ENCODE data around the gene PDE3A. TPM values are rescaled to one million over a fixed set of nuclear protein-coding genes. Genes with fewer than 3 reads are reported as not detected.
"Not testable (repeated sequence)": the region's sequence is repeated elsewhere in the genome, so short reads cannot be mapped to it uniquely, and the experiment has no call there.

The PDE3A gene
- 82.6 TPM for total RNA-seq (ENCODE audit: insufficient read depth, low replicate concordance)

GRCh38 chr12:20368114-20368650, at the start of gene PDE3A:
Gene PDE3A, plus strand, starts transcription at chr12:20368537. Its CDS starts 748 bp downstream, at chr12:20369285.
- DNase-seq (ENCODE audit: low spot score) = peak; percentile 93

DNA sequence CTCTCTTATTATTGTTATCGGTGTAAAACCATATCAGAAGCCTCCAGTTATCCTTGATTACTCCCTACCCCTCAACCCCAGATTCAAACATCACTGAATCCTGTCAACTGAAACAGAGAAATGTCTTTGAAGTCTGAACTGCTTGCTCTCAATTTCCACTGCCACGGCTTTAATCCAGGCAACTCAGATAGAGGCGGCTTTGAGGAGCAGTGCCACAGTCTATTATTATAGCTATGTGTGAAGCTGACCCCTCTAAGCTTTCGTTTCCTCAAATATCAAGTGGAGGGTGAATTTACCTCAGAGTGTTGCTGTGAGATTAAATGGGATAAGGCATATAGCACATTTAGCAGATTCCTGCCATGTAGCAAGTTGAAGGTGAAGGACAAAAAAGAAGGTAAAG, 49.0 kb upstream of the PDE3A start:
- peak; percentile 11 for DNase-seq (ENCODE audit: low spot score)

DNA sequence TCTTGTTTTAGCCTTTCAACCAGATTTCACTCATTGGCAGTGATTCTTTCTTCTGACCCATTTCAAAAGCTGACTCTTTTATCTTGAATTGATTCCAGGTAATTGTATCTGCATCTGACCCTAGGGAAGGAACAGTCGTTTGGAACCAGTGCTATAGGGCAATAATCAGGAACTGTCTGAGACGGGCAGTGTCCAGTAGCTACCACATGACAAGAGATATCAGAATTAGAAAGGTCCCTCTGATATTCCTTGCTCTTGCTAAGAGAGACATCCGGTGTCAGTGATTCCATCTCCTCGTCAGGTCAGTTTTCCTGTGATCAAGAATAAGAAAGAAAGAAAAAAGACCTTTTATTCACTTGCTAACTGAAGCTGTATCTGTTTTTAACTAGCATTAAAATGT, 47.8 kb upstream of the PDE3A start:
- DNase-seq (ENCODE audit: low spot score) = no peak

DNA sequence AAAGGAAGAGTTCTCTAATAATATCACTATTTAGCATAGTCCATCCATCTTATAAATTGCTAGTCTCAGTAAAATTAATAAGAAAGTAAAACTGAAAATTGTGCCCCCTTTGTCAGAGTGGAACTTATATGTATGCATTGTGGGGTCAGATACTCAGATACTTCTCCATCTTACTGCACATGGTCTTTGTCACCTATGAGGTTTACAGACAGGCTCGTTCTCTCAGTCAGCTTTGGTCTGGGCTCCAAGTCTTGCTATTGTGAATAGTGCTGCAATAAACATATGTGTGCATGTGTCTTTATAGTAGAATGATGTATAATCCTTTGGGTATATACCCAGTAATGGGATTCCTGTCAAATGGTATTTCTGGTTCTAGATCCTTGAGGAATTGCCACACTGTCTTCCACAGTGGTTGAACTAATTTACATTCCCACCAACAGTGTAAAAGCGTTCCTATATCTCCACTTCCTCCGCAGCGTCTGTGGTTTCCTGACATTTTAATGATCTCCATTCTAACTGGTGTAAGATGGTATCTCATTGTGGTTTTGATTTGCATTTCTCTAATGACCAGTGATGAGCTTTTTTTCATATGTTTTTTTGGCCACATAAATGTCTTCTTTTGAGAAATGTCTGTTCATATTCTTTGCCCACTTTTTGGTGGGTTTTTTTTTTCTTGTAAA, 37.4 kb upstream of the PDE3A start:
- DNase-seq (ENCODE audit: low spot score) = not testable (repeated sequence)

GRCh38 chr12:20339060-20339459, 29.3 kb upstream of the PDE3A start:
- no peak for DNase-seq (ENCODE audit: low spot score)

DNA sequence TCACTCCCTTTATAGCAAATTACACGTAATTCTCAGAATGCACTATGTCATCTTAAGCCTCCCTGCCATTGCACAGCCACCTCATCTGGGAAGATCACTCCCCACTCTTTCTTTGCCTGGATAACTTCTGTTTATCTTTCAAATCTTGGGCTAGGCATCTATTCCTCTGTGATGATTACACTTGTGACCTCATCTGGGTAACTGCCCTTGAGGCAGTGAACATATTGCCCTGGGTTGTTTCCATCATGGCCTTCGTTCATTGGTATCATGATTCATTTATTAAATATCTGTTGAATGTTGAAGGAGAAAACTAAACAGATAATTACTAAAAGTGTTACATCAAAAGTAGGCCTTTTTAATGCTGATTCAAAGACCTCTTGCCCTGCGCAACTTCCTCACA, 26.2 kb upstream of the PDE3A start:
- no peak for DNase-seq (ENCODE audit: low spot score)

GRCh38 chr12:20345866-20346265, 22.5 kb upstream of the PDE3A start:
- DNase-seq (ENCODE audit: low spot score) = no peak

- DNase-seq (ENCODE audit: low spot score) = no peak
Observed at GRCh38 chr12:20350026-20350425, 18.3 kb upstream of the PDE3A start.

GRCh38 chr12:20350495-20350894, 17.8 kb upstream of the PDE3A start:
- no peak for DNase-seq (ENCODE audit: low spot score)

DNA sequence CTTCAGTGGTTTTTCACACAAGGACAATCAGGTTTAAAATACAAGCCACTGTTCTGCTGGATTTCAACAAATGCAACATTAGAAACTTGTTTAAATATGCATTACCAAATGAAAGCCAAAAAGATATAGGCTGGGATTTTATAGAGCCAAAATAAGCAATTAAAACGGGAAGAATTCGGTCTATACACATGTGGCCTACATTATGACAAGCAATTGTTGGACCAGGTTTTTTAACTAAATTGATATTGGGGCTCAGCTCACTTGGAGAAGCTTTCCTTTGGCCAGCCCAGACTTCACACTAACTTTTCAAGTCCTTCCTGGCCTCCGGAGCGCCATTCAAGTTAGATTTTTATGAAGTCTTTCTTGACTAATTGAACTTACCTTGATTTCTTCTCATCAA, 16.9 kb upstream of the PDE3A start:
- DNase-seq (ENCODE audit: low spot score) = no peak

DNA sequence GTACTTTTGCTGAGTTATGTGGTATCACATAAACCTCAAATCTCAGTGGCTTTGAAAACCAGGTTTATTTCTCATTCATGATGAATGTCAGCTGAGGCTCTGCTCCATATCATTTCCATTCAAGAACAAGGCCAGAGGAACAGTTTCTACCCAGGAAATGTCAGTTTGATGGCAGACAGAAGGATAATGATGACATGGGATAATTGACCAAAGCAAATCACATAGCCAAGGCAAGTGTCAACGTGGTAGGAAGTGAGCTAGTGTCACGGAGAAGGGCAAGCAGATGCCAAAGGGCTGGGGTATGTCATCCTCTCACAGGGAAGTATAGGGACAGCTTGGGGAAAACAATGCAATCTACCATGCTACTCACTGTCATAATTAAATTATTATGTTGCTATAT, 12.3 kb upstream of the PDE3A start:
- DNase-seq (ENCODE audit: low spot score) = no peak

- DNase-seq (ENCODE audit: low spot score) = no peak
Observed at GRCh38 chr12:20360407-20360806, 7.9 kb upstream of the PDE3A start.

DNA sequence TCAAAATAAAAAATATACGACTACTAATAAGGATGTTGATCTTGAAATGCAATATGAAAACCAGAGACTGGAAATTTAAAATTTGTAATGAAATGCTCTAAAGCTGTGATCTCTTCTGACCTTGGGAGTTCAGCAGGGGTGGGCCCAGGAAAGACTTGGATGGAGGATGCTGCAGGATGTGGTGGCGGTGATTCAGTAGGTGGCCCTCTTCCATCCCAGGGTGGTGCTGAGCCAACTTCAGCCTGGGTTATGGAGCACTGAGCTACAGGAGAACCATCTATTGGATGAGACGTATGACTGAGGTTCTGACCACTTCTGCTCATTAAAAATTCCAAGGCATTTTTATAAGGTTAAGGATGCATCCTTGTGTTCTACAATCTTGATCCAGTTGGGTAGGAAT, 6.9 kb upstream of the PDE3A start:
- DNase-seq (ENCODE audit: low spot score) = no peak

DNA sequence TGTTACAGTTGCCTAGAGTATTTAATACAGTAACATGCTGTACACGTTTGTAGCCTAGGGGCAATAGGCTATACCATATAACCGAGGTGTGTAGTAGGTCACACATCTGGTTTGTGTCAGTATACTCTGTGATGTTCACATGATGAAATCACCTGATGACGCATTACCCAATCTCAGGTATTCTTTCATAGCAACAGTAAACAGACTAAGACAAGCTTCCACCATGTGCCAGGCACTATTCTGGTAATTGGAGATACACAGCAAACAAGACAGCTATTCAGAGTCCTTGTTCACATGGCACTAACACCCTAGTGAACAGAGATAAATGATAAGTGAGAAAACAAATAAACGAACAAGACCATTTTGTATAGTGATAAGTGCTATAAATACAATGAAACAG, 3.8 kb upstream of the PDE3A start:
- no peak for DNase-seq (ENCODE audit: low spot score)

DNA sequence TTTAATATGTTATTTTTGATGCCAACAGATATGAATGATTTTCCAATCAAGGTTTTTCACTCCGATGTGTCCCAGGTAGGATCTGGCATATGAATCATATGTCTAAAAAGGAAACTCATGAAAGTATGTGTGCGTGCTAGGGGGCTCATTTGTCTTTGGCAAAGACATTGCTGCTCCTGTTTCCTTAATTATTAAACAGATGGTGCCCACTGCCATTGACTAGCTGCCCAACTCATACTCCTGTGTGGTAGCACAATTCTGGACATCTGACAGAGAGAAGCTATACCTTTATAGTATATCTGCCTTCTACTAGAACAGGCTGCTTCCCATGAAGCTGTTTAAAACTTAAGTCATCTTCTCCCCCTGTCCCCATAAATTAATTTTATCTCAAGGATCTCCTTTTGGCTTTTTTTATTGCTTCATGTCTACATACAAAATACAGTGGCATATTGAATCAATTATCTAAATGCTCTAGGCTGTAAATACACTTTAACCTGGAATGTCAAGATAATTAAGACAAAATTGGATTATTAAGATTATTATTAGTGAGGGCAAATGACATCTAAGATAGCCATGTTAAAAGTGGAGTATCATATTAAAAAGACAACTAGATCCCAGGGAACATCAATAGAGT, 1.4 kb upstream of the PDE3A start:
- no peak for DNase-seq (ENCODE audit: low spot score)

DNA sequence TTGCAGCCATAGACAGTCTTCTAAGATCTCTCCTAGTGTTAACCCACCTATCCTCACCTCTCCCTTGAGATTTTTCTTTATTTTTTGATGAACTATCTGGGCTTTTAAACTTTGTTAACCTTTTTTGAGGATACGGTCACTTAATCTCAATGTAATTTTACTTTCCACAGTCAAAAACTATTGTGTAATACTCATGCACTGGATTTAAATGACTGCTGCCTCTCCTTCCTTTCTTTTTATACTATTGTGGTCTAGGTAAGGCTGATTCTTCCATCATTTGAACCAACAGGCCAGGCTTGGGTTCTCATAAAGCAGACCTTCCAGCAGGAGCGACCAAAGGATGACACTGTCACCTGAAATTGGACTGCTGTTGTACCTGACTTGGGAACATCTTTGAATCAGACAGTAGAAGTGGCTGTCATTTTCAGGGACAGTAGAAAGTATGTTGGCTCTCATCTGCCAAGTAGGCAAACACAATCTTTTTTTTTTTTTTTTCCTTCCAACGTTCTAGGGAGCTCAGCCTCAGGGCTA, 689 bp upstream of the PDE3A start:
- DNase-seq (ENCODE audit: low spot score) = no peak

DNA sequence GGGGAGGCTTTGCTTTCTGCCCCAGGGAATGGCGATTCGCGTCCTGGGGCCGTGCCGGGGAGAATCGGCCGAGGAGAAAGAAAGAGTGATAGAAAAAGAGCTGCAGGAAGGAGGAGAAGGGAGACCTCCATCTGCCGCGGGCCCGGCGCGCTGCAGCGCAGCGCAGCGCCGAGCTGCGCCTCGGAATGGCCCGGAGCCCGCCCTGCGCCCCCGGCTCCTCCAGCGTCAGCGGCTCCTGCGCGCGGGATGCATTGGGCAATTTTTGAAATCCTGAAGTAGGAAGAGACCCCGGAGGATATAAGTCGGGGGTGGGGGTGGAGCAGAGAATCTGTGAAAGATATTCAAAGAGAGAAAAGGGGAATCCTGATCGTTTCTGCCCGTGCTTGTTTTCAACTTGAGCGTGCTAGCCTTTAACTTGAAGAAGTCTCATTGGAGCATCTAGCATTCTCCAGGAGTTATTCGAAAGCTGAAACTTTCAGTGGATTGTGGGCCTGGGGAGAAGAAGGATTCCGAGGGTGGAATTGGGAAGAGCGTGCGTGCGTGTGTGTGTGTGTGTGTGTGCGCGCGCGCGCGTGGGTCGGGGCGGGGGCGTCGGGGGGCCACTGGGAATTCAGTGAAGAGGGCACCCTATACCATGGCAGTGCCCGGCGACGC, 441 bp downstream of the PDE3A start:
- DNase-seq (ENCODE audit: low spot score) = peak; percentile 69

DNA sequence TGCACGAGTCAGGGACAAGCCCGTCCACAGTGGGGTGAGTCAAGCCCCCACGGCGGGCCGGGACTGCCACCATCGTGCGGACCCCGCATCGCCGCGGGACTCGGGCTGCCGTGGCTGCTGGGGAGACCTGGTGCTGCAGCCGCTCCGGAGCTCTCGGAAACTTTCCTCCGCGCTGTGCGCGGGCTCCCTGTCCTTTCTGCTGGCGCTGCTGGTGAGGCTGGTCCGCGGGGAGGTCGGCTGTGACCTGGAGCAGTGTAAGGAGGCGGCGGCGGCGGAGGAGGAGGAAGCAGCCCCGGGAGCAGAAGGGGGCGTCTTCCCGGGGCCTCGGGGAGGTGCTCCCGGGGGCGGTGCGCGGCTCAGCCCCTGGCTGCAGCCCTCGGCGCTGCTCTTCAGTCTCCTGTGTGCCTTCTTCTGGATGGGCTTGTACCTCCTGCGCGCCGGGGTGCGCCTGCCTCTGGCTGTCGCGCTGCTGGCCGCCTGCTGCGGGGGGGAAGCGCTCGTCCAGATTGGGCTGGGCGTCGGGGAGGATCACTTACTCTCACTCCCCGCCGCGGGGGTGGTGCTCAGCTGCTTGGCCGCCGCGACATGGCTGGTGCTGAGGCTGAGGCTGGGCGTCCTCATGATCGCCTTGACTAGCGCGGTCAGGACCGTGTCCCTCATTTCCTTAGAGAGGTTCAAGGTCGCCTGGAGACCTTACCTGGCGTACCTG, 1.1 kb downstream of the PDE3A start:
- peak; percentile 89 for DNase-seq (ENCODE audit: low spot score)

DNA sequence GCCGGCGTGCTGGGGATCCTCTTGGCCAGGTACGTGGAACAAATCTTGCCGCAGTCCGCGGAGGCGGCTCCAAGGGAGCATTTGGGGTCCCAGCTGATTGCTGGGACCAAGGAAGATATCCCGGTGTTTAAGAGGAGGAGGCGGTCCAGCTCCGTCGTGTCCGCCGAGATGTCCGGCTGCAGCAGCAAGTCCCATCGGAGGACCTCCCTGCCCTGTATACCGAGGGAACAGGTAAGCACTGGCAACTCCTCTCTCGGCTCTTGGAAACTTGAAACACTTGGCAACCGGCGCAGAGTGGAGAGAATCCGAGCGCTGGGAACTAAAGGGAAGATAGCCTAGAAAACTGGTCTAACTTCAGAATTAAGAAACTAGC, 1.7 kb downstream of the PDE3A start:
- peak; percentile 57 for DNase-seq (ENCODE audit: low spot score)

GRCh38 chr12:20370866-20371519, 2.7 kb downstream of the PDE3A start:
- no peak for DNase-seq (ENCODE audit: low spot score)

- DNase-seq (ENCODE audit: low spot score) = no peak
Observed at GRCh38 chr12:20372326-20373096, 4.2 kb downstream of the PDE3A start.

Measured in umbilical cord (tissue), 2 donors.